Measurements from ENCODE around the gene GABRR1. TPM values are rescaled to one million over a fixed set of nuclear protein-coding genes. Genes with fewer than 3 reads are reported as not detected.

The GABRR1 gene
- total RNA-seq, 1 experiment from 2014 or later = not detected

- in situ Hi-C loops (cut with HindIII; ENCODE audit: low sequenced_read_pairs) = no loop called here
- DNase-seq (ENCODE audit: low spot score) = no peak
Measured at GRCh38 chr6:89221971-89222711, 5.0 kb upstream of the GABRR1 start.

GRCh38 chr6:89221129-89221528, 4.0 kb upstream of the GABRR1 start:
- DNase-seq (ENCODE audit: low spot score) = no peak
- in situ Hi-C loops (cut with HindIII; ENCODE audit: low sequenced_read_pairs) = no loop called here

- DNase-seq (ENCODE audit: low spot score) = no peak
- in situ Hi-C loops (cut with HindIII; ENCODE audit: low sequenced_read_pairs) = no loop called here
Measured at GRCh38 chr6:89216411-89216810, 747 bp downstream of the GABRR1 start.

- in situ Hi-C loops (cut with HindIII; ENCODE audit: low sequenced_read_pairs) = no loop called here
- no peak for DNase-seq (ENCODE audit: low spot score)
Measured at GRCh38 chr6:89215391-89215790, 1.8 kb downstream of the GABRR1 start.

GRCh38 chr6:89214197-89214596, 3.0 kb downstream of the GABRR1 start:
- no peak for DNase-seq (ENCODE audit: low spot score)
- in situ Hi-C loops (cut with HindIII; ENCODE audit: low sequenced_read_pairs) = no loop called here

GRCh38 chr6:89212472-89212871, 4.7 kb downstream of the GABRR1 start:
- DNase-seq (ENCODE audit: low spot score) = no peak
- in situ Hi-C loops (cut with HindIII; ENCODE audit: low sequenced_read_pairs) = no loop called here

- no peak for DNase-seq (ENCODE audit: low spot score)
- in situ Hi-C loops (cut with HindIII; ENCODE audit: low sequenced_read_pairs) = no loop called here
Measured at GRCh38 chr6:89209457-89209856, 7.7 kb downstream of the GABRR1 start.

- in situ Hi-C loops (cut with HindIII; ENCODE audit: low sequenced_read_pairs) = no loop called here
- DNase-seq (ENCODE audit: low spot score) = peak; percentile 69
Measured at GRCh38 chr6:89208551-89208950, 8.6 kb downstream of the GABRR1 start.

- no peak for DNase-seq (ENCODE audit: low spot score)
- in situ Hi-C loops (cut with HindIII; ENCODE audit: low sequenced_read_pairs) = no loop called here
Measured at GRCh38 chr6:89205819-89206218, 11.3 kb downstream of the GABRR1 start.

GRCh38 chr6:89204096-89204495, 13.1 kb downstream of the GABRR1 start:
- in situ Hi-C loops (cut with HindIII; ENCODE audit: low sequenced_read_pairs) = no loop called here
- DNase-seq (ENCODE audit: low spot score) = peak; percentile 82

GRCh38 chr6:89200706-89201215, 16.4 kb downstream of the GABRR1 start:
- DNase-seq (ENCODE audit: low spot score) = no peak
- in situ Hi-C loops (cut with HindIII; ENCODE audit: low sequenced_read_pairs) = no loop called here

GRCh38 chr6:89199579-89199978, 17.6 kb downstream of the GABRR1 start:
- DNase-seq (ENCODE audit: low spot score) = no peak
- in situ Hi-C loops (cut with HindIII; ENCODE audit: low sequenced_read_pairs) = no loop called here

- DNase-seq (ENCODE audit: low spot score) = no peak
- in situ Hi-C loops (cut with HindIII; ENCODE audit: low sequenced_read_pairs) = no loop called here
Measured at GRCh38 chr6:89198235-89198634, 18.9 kb downstream of the GABRR1 start.

GRCh38 chr6:89197141-89197540, 20.0 kb downstream of the GABRR1 start:
- no peak for DNase-seq (ENCODE audit: low spot score)
- in situ Hi-C loops (cut with HindIII; ENCODE audit: low sequenced_read_pairs) = no loop called here

GRCh38 chr6:89194559-89194958, 22.6 kb downstream of the GABRR1 start:
- in situ Hi-C loops (cut with HindIII; ENCODE audit: low sequenced_read_pairs) = no loop called here
- DNase-seq (ENCODE audit: low spot score) = no peak

- in situ Hi-C loops (cut with HindIII; ENCODE audit: low sequenced_read_pairs) = no loop called here
- no peak for DNase-seq (ENCODE audit: low spot score)
Measured at GRCh38 chr6:89190741-89191140, 26.4 kb downstream of the GABRR1 start.

GRCh38 chr6:89187504-89187903, 29.7 kb downstream of the GABRR1 start:
- no peak for DNase-seq (ENCODE audit: low spot score)
- in situ Hi-C loops (cut with HindIII; ENCODE audit: low sequenced_read_pairs) = no loop called here

GRCh38 chr6:89186762-89187161, 30.4 kb downstream of the GABRR1 start:
- no peak for DNase-seq (ENCODE audit: low spot score)
- in situ Hi-C loops (cut with HindIII; ENCODE audit: low sequenced_read_pairs) = no loop called here

- in situ Hi-C loops (cut with HindIII; ENCODE audit: low sequenced_read_pairs) = no loop called here
- no peak for DNase-seq (ENCODE audit: low spot score)
Measured at GRCh38 chr6:89184344-89184743, 32.8 kb downstream of the GABRR1 start.

- in situ Hi-C loops (cut with HindIII; ENCODE audit: low sequenced_read_pairs) = no loop called here
Measured at GRCh38 chr6:89183294-89183693, 33.9 kb downstream of the GABRR1 start.

GRCh38 chr6:89180971-89181370, 36.2 kb downstream of the GABRR1 start:
- in situ Hi-C loops (cut with HindIII; ENCODE audit: low sequenced_read_pairs) = no loop called here
- peak; percentile 40 for DNase-seq (ENCODE audit: low spot score)

More at GRCh38 chr6:89183294-89183693, 33.9 kb downstream of the GABRR1 start:
- DNase-seq (ENCODE audit: low spot score) = no peak
